ENCODE measurements around the gene PTRH1. TPM values are rescaled to one million over a fixed set of nuclear protein-coding genes. Genes with fewer than 3 reads are reported as not detected.

Gene PTRH1
- total RNA-seq, 1 experiment from 2014 or later = 8.7 TPM

DNA sequence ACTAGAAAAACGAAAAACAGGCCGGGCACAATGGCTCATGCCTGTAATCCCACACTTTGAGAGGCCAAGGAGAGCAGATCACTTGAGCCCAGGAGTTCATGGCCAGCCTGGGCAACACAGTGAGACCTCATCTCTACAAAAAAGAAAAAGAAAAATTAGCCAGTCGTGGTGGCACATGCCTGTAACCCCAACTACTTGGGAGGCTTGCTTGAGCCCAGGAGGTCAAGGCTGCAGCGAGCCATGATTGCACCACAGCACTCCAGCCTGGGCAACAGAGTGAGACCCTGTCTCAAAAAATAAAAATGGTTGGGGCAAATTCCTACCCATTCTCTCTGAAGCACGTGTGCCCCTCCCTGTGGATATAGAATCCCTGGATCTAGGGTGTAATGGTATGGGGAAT lies 17.1 kb downstream of the PTRH1 start:
- Mint-ChIP-seq H3K9me3 (ENCODE audit: unreplicated experiment) (no peaks in the 10 kb centered on the region), H3K27me3 (ENCODE audit: insufficient read depth, unreplicated experiment) (no peaks in the 10 kb centered on the region), H3K4me3 (ENCODE audit: unreplicated experiment) (no peak overlapping the region), H3K36me3 (ENCODE audit: insufficient read depth, unreplicated experiment) (peaks cover 6% of the 10 kb centered on the region), H3K4me1 (ENCODE audit: low read depth, unreplicated experiment) (no peaks in the 10 kb centered on the region), H3K27ac (ENCODE audit: unreplicated experiment) (no peak overlapping the region)
- Histone ChIP-seq H3K4me3 (ENCODE audit: low read depth, low read length) (no peak overlapping the region), H3K4me1 (no peaks in the 10 kb centered on the region), H3K36me3 (ENCODE audit: control insufficient read depth, insufficient read depth, low read length) (no peaks in the 10 kb centered on the region), H3K27me3 (replicated peaks; ENCODE audit: control insufficient read depth, insufficient read depth, low read length) (no peaks in the 10 kb centered on the region), H3K9me3 (no peaks in the 10 kb centered on the region)
- POLR2A ChIA-PET = no interaction called here
- intact Hi-C loops (cut with micrococcal nuclease; ENCODE audit: unreplicated experiment) = no loop called here
- no peak for DNase-seq
- no TSS peak for BruUV-seq (replicated peaks)
- CTCF ChIA-PET = no interaction called here
- TF ChIP-seq, protein P1, sequence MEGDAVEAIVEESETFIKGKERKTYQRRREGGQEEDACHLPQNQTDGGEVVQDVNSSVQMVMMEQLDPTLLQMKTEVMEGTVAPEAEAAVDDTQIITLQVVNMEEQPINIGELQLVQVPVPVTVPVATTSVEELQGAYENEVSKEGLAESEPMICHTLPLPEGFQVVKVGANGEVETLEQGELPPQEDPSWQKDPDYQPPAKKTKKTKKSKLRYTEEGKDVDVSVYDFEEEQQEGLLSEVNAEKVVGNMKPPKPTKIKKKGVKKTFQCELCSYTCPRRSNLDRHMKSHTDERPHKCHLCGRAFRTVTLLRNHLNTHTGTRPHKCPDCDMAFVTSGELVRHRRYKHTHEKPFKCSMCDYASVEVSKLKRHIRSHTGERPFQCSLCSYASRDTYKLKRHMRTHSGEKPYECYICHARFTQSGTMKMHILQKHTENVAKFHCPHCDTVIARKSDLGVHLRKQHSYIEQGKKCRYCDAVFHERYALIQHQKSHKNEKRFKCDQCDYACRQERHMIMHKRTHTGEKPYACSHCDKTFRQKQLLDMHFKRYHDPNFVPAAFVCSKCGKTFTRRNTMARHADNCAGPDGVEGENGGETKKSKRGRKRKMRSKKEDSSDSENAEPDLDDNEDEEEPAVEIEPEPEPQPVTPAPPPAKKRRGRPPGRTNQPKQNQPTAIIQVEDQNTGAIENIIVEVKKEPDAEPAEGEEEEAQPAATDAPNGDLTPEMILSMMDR (IDR thresholded peaks at IDR 0.05; ENCODE audit: insufficient read depth in 1 of 2, low read depth in 1 of 2, low read length in 1 of 2, severe bottlenecking in 1 of 2, unreplicated experiment in 1 of 2) = no peak

DNA sequence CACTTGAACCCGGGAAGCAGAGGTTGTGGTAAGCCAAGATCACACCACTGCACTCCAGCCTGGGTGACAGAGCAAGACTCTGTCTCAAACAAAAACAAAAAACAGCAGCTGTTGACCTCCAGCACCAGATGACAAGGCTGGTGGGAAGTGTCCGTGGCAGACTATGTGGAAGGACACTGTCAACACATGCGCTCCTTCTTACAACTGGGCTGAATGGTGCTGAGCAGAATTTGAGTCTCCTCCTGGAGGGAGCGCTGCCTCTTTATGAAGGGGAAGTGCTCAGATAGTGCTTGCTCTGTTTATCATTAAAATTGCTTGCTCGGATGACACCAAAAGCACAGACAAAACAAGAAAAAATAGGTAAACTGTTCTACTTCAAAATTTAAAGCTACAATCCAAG lies 17.9 kb downstream of the PTRH1 start:
- DNase-seq = no peak
- Histone ChIP-seq H3K9me3 (no peaks in the 10 kb centered on the region), H3K4me1 (no peaks in the 10 kb centered on the region), H3K4me3 (ENCODE audit: low read depth, low read length) (no peak overlapping the region), H3K27me3 (replicated peaks; ENCODE audit: control insufficient read depth, insufficient read depth, low read length) (no peaks in the 10 kb centered on the region), H3K36me3 (ENCODE audit: control insufficient read depth, insufficient read depth, low read length) (no peaks in the 10 kb centered on the region)
- Mint-ChIP-seq H3K4me3 (ENCODE audit: unreplicated experiment) (no peak overlapping the region), H3K4me1 (ENCODE audit: low read depth, unreplicated experiment) (no peaks in the 10 kb centered on the region), H3K36me3 (ENCODE audit: insufficient read depth, unreplicated experiment) (peaks cover 6% of the 10 kb centered on the region), H3K9me3 (ENCODE audit: unreplicated experiment) (no peaks in the 10 kb centered on the region), H3K27me3 (ENCODE audit: insufficient read depth, unreplicated experiment) (no peaks in the 10 kb centered on the region), H3K27ac (ENCODE audit: unreplicated experiment) (no peak overlapping the region)
- ChIA-PET POLR2A (no interaction called here), CTCF (no interaction called here)
- TF ChIP-seq, protein P1 (IDR thresholded peaks at IDR 0.05; ENCODE audit: insufficient read depth in 1 of 2, low read depth in 1 of 2, low read length in 1 of 2, severe bottlenecking in 1 of 2, unreplicated experiment in 1 of 2) = no peak
- BruUV-seq (replicated peaks) = no TSS peak
- intact Hi-C loops (cut with micrococcal nuclease; ENCODE audit: unreplicated experiment) = no loop called here

DNA sequence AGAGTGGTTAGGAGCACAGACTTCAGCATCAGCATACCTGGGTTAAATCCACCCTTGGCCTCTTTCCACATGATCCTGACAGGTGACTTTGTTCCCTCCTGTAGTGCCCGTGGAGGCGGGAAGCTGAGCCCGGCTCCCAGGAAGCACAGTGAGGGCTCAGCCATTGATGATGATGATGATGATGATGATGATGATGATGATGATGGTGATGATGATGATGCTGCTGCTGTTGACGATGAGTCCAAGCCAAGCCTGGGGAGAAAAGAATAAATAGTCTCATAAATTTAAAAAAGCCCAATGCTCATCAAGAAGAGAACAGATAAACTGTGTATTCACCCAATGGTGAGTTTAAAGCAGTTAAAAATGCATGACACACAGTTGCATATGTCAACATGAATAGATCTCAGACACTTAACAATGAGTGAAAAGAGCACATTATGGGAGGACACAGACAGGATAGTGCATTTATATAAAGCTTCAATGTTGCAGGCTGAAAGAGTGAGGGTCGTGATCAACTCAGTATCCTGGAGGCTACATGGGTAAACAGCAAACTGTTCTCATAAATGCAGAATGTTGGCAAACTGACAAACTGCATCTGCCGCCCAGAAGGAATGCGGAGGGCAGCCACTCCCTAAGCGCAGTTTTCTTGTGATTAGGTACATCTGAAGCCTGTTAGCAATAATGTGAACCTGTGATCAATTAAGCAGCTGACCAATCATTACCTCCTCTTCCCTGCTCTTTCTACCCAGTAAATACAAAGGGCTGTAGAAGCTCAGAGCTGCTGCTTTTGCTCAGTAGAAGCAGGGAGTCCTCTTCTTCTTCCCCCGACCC lies 20.4 kb downstream of the PTRH1 start:
- H3K4me3 Mint-ChIP-seq (ENCODE audit: unreplicated experiment) = no peak overlapping the region

More for the DNA sequence above, 20.4 kb downstream of the PTRH1 start:
- intact Hi-C loops (cut with micrococcal nuclease; ENCODE audit: unreplicated experiment) = no loop called here
- H3K4me1 Mint-ChIP-seq (ENCODE audit: low read depth, unreplicated experiment) = no peaks in the 10 kb centered on the region
- no peak overlapping the region for H3K4me3 ChIP-seq (ENCODE audit: low read depth, low read length)
- H3K27me3 ChIP-seq (replicated peaks; ENCODE audit: control insufficient read depth, insufficient read depth, low read length) = no peaks in the 10 kb centered on the region
- H3K9me3 ChIP-seq = no peaks in the 10 kb centered on the region
- H3K27ac Mint-ChIP-seq (ENCODE audit: unreplicated experiment) = no peak overlapping the region
- no peaks in the 10 kb centered on the region for H3K27me3 Mint-ChIP-seq (ENCODE audit: insufficient read depth, unreplicated experiment)
- BruUV-seq (replicated peaks) = no TSS peak
- H3K4me1 ChIP-seq = no peaks in the 10 kb centered on the region
- POLR2A ChIA-PET = no interaction called here
- no peaks in the 10 kb centered on the region for H3K36me3 ChIP-seq (ENCODE audit: control insufficient read depth, insufficient read depth, low read length)
- H3K36me3 Mint-ChIP-seq (ENCODE audit: insufficient read depth, unreplicated experiment) = peaks cover 6% of the 10 kb centered on the region
- H3K9me3 Mint-ChIP-seq (ENCODE audit: unreplicated experiment) = no peaks in the 10 kb centered on the region
- CTCF ChIA-PET = no interaction called here
- TF ChIP-seq, protein P1 (IDR thresholded peaks at IDR 0.05; ENCODE audit: insufficient read depth in 1 of 2, low read depth in 1 of 2, low read length in 1 of 2, severe bottlenecking in 1 of 2, unreplicated experiment in 1 of 2) = no peak
- no peak for DNase-seq

Measured in Caco-2 (cell line).